ENCODE data around the gene IFFO2. TPM values are rescaled to one million over a fixed set of nuclear protein-coding genes. Genes with fewer than 3 reads are reported as not detected.

The IFFO2 gene
- total and polyA plus RNA-seq, 2 donors (not counting 1 experiment from before 2014, with no cell fraction given): 16.8 to 19.2 TPM

GRCh38 chr1:18882486-18882885 is 74.0 kb downstream of the IFFO2 start:
- no peak overlapping the region for H3K9ac ChIP-seq (ENCODE audit: low read length)
- H4K20me1 ChIP-seq (ENCODE audit: control insufficient read depth, insufficient read depth, low read length, poor library complexity, severe bottlenecking): no peaks in the 10 kb centered on the region
- no peaks in the 10 kb centered on the region for H3K9me3 Mint-ChIP-seq (ENCODE audit: insufficient read depth)
- DNase-seq: no peak
- ChIA-PET CTCF (interaction anchor here (3.9 to 6.1 kb wide), 2 partner anchors 26 to 92 kb away, joined by 44 to 91 read pairs; no protein-coding TSS in a partner anchor), POLR2A (no interaction called here)
- H3K27ac Mint-ChIP-seq: no peak overlapping the region
- H3K4me2 ChIP-seq (replicated peaks; ENCODE audit: low read depth, low read length, poor library complexity, severe bottlenecking): no peak overlapping the region
- ATAC-seq (ENCODE audit: low read depth): no peak
- TF ChIP-seq EZH2 (IDR thresholded peaks at IDR 0.05; ENCODE audit: borderline replicate concordance, insufficient read depth, low read depth, low read length, poor library complexity, severe bottlenecking): no peak
- TF ChIP-seq CTCF (IDR thresholded peaks at IDR 0.05): no peak
- no peaks in the 10 kb centered on the region for H3K9me3 ChIP-seq (ENCODE audit: control extremely low read depth in 1 of 3, control insufficient read depth in 2 of 3, insufficient read depth in 1 of 3, low read length in 2 of 3)
- no peak overlapping the region for H3K4me3 Mint-ChIP-seq
- H3K79me2 ChIP-seq (ENCODE audit: control insufficient read depth, insufficient read depth, low read length): no peaks in the 10 kb centered on the region
- no peak overlapping the region for H3K4me3 ChIP-seq (ENCODE audit: control extremely low read depth in 1 of 5, extremely low read depth in 1 of 5, insufficient read depth in 1 of 5, low read depth in 2 of 5, low read length in 4 of 5)
- H3K4me1 ChIP-seq (ENCODE audit: control insufficient read depth in 2 of 2, insufficient read depth in 2 of 2, low read length in 2 of 2): no peaks in the 10 kb centered on the region
- H3K27me3 Mint-ChIP-seq: no peaks in the 10 kb centered on the region
- intact Hi-C loops (cut with micrococcal nuclease): no loop called here
- H2AFZ ChIP-seq (ENCODE audit: insufficient read depth, low read depth, low read length, poor library complexity, severe bottlenecking): no peak overlapping the region
- 93% methylated on average over 8 of the region's 8 CpGs for WGBS (ENCODE audit: insufficient coverage)
- no peak overlapping the region for H3K27ac ChIP-seq (ENCODE audit: low read length in 2 of 2)
- H3K36me3 ChIP-seq (replicated peaks in 1 of 2; ENCODE audit: control extremely low read depth in 1 of 2, control insufficient read depth in 1 of 2, extremely low read depth in 1 of 2, insufficient read depth in 2 of 2, low read length in 1 of 2): no peaks in the 10 kb centered on the region
- H3K27me3 ChIP-seq (replicated peaks in 1 of 4; ENCODE audit: control extremely low read depth in 1 of 4, control insufficient read depth in 3 of 4, insufficient read depth in 4 of 4, low read length in 3 of 4): no peaks in the 10 kb centered on the region
- H3K4me1 Mint-ChIP-seq: no peaks in the 10 kb centered on the region

- WGBS (ENCODE audit: insufficient coverage): 96% methylated on average over 23 of the region's 24 CpGs
- no peak for DNase-seq
- ATAC-seq (ENCODE audit: low read depth): no peak
- H3K4me3 Mint-ChIP-seq: no peak overlapping the region
- Histone ChIP-seq H4K20me1 (ENCODE audit: control insufficient read depth, insufficient read depth, low read length, poor library complexity, severe bottlenecking) (no peaks in the 10 kb centered on the region), H3K27ac (ENCODE audit: low read length in 2 of 2) (no peak overlapping the region), H3K4me3 (ENCODE audit: control extremely low read depth in 1 of 5, extremely low read depth in 1 of 5, insufficient read depth in 1 of 5, low read depth in 2 of 5, low read length in 4 of 5) (no peak overlapping the region), H2AFZ (ENCODE audit: insufficient read depth, low read depth, low read length, poor library complexity, severe bottlenecking) (no peak overlapping the region), H3K36me3 (replicated peaks in 1 of 2; ENCODE audit: control extremely low read depth in 1 of 2, control insufficient read depth in 1 of 2, extremely low read depth in 1 of 2, insufficient read depth in 2 of 2, low read length in 1 of 2) (no peaks in the 10 kb centered on the region), H3K4me1 (ENCODE audit: control insufficient read depth in 2 of 2, insufficient read depth in 2 of 2, low read length in 2 of 2) (no peaks in the 10 kb centered on the region), H3K79me2 (ENCODE audit: control insufficient read depth, insufficient read depth, low read length) (no peaks in the 10 kb centered on the region), H3K9ac (ENCODE audit: low read length) (no peak overlapping the region), H3K9me3 (ENCODE audit: control extremely low read depth in 1 of 3, control insufficient read depth in 2 of 3, insufficient read depth in 1 of 3, low read length in 2 of 3) (no peaks in the 10 kb centered on the region), H3K4me2 (replicated peaks; ENCODE audit: low read depth, low read length, poor library complexity, severe bottlenecking) (no peak overlapping the region), H3K27me3 (replicated peaks in 1 of 4; ENCODE audit: control extremely low read depth in 1 of 4, control insufficient read depth in 3 of 4, insufficient read depth in 4 of 4, low read length in 3 of 4) (no peaks in the 10 kb centered on the region)
- intact Hi-C loops (cut with micrococcal nuclease): no loop called here
- ChIA-PET POLR2A (no interaction called here), CTCF (interaction anchor here (3.9 to 6.1 kb wide), 2 partner anchors 27 to 93 kb away, joined by 44 to 91 read pairs; no protein-coding TSS in a partner anchor)
- no peaks in the 10 kb centered on the region for H3K9me3 Mint-ChIP-seq (ENCODE audit: insufficient read depth)
- no peak overlapping the region for H3K27ac Mint-ChIP-seq
- no peaks in the 10 kb centered on the region for H3K4me1 Mint-ChIP-seq
- TF ChIP-seq CTCF (IDR thresholded peaks at IDR 0.05) (no peak), EZH2 (IDR thresholded peaks at IDR 0.05; ENCODE audit: borderline replicate concordance, insufficient read depth, low read depth, low read length, poor library complexity, severe bottlenecking) (no peak)
- no peaks in the 10 kb centered on the region for H3K27me3 Mint-ChIP-seq
Observed at GRCh38 chr1:18881642-18882431, 74.6 kb downstream of the IFFO2 start.
